B cell (primary cell): ENCODE results near the gene MAP4K1.
"Not testable (repeated sequence)": the region's sequence is repeated elsewhere in the genome, so short reads cannot be mapped to it uniquely, and the experiment has no call there.

ENCODE experiments used
- CTCF ChIP-seq: fragments of 200-600 bp; IDR thresholded peaks from one replicate; pipeline ENCODE4 v1.8.0; 2022; ENCODE audit warnings: antibody characterized with exemption, mild to moderate bottlenecking
- EZH2 ChIP-seq: IDR thresholded peaks from 2 replicates; pipeline ENCODE4 v1.6.1; 2012; ENCODE audit warnings: borderline replicate concordance, low read depth, mild to moderate bottlenecking, moderate library complexity, low read length; ENCODE audit not compliant: insufficient read depth, poor library complexity, severe bottlenecking

- TF ChIP-seq CTCF, EZH2: not testable (repeated sequence)
Observed at GRCh38 chr19:38631811-38632475, 14.2 kb upstream of the MAP4K1 start.
